Left ventricle myocardium inferior (tissue), 1 donor: ENCODE results near the gene BBC3. TPM values are rescaled to one million over a fixed set of nuclear protein-coding genes. Genes with fewer than 3 reads are reported as not detected.
"Not testable (repeated sequence)": the region's sequence is repeated elsewhere in the genome, so short reads cannot be mapped to it uniquely, and the experiment has no call there.

Source experiments
- DNase-seq: peaks from one replicate; pipeline ENCODE4 v3.0.0-alpha.2; 2020
- H3K27ac ChIP-seq: fragments of 200-600 bp; replicated peaks from 2 replicates; pipeline ENCODE4 v1.8.0; 2021
- H3K27me3 ChIP-seq: fragments of 200-600 bp; 2 replicates; pipeline ENCODE4 v1.8.0; 2021; ENCODE audit warnings: low read depth
- H3K36me3 ChIP-seq: fragments of 200-600 bp; 2 replicates; pipeline ENCODE4 v1.8.0; 2021
- H3K4me1 ChIP-seq: fragments of 200-600 bp; 2 replicates; pipeline ENCODE4 v1.8.0; 2021
- H3K4me3 ChIP-seq: fragments of 200-600 bp; 2 replicates; pipeline ENCODE4 v1.8.0; 2021; ENCODE audit warnings: mild to moderate bottlenecking, moderate library complexity
- H3K9me3 ChIP-seq: fragments of 200-600 bp; replicated peaks from 2 replicates; pipeline ENCODE4 v1.8.0; 2021
- intact Hi-C: fragments of 100-400 bp; cut with micrococcal nuclease; formaldehyde crosslinking; loops from one replicate; pipeline ENCODE4 v1.11.0; 2022
- total RNA-seq: library from RNA; stranded (reverse); fragmentation: NEBNext Ultra II Directional; extraction: Animal tissue kit (Norgen Biotek cat#: 25700); gene quantifications from one replicate; pipeline ENCODE4 v1.2.1, GENCODE V29; 2021
- TF ChIP-seq, protein P1 (sequence below): fragments of 200-600 bp; IDR thresholded peaks from 2 replicates; pipeline ENCODE4 v1.8.0; 2021; ENCODE audit warnings: antibody characterized with exemption, mild to moderate bottlenecking, borderline replicate concordance
- donor health status: DM: no; HTN: yes; CAD: no; lungs with severe emphysema.

The BBC3 gene
- total RNA-seq, 1 donor from 2014 or later = 3.9 TPM

DNA sequence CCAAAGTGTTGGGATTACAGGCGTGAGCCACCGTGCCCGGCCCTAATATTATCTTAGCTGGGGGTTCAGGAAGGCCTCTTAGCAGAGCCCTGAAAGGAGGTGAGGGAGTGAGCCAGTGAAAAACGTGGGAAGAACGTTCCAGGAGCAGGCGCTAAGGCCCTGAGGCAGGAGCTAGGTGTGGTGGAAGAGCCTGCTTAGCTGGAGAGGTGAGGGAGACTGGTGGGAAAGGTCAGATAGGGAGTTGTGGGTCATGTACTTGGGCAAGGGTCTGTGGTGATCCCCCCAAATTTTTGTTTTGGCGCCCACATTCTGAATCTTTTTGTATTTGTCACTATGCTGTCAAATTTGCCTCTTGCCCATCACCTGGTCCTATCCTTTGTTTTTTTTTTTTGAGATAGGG is 38.6 kb upstream of the BBC3 start:
- intact Hi-C loops = no loop called here
- Histone ChIP-seq H3K36me3 (peaks cover 68% of the 10 kb centered on the region), H3K27ac (no peak overlapping the region), H3K4me3 (no peak overlapping the region), H3K4me1 (peaks cover 20% of the 10 kb centered on the region), H3K27me3 (no peaks in the 10 kb centered on the region), H3K9me3 (no peaks in the 10 kb centered on the region)
- TF ChIP-seq, protein P1, sequence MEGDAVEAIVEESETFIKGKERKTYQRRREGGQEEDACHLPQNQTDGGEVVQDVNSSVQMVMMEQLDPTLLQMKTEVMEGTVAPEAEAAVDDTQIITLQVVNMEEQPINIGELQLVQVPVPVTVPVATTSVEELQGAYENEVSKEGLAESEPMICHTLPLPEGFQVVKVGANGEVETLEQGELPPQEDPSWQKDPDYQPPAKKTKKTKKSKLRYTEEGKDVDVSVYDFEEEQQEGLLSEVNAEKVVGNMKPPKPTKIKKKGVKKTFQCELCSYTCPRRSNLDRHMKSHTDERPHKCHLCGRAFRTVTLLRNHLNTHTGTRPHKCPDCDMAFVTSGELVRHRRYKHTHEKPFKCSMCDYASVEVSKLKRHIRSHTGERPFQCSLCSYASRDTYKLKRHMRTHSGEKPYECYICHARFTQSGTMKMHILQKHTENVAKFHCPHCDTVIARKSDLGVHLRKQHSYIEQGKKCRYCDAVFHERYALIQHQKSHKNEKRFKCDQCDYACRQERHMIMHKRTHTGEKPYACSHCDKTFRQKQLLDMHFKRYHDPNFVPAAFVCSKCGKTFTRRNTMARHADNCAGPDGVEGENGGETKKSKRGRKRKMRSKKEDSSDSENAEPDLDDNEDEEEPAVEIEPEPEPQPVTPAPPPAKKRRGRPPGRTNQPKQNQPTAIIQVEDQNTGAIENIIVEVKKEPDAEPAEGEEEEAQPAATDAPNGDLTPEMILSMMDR = no peak
- DNase-seq = no peak

GRCh38 chr19:47268028-47268427 is 37.0 kb upstream of the BBC3 start:
- DNase-seq = no peak
- H3K9me3 ChIP-seq = no peaks in the 10 kb centered on the region
- H3K27me3 ChIP-seq = no peaks in the 10 kb centered on the region
- intact Hi-C loops = no loop called here
- no peak overlapping the region for H3K4me3 ChIP-seq
- H3K4me1 ChIP-seq = peaks cover 10% of the 10 kb centered on the region
- TF ChIP-seq, protein P1 = no peak
- H3K27ac ChIP-seq = no peak overlapping the region
- peaks cover 84% of the 10 kb centered on the region for H3K36me3 ChIP-seq

DNA sequence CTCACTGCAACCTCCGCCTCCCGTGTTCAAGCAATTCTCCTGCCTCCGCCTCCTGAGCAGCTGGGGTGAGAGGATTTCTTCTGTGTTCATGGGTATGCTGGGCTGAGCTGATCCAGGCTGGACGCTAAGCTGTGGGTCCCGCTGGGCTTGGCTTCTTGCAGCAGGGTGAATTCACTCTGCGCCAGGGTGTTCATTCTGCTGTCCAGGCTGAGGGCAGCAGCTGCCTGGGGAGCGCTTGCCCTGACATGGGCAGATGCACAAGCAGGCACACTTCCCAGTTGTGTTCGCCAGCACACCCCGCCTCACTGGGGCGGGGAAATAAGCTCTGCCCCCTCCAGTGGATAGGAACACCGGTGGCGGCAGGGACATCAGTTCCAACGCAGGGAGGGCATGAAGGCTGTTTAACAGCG is 36.4 kb upstream of the BBC3 start:
- H3K27ac ChIP-seq = no peak overlapping the region
- peaks cover 3% of the 10 kb centered on the region for H3K4me1 ChIP-seq
- no peak overlapping the region for H3K4me3 ChIP-seq
- intact Hi-C loops = no loop called here
- TF ChIP-seq, protein P1 = no peak
- H3K36me3 ChIP-seq = peaks cover 90% of the 10 kb centered on the region
- H3K9me3 ChIP-seq = no peaks in the 10 kb centered on the region
- DNase-seq = no peak
- H3K27me3 ChIP-seq = no peaks in the 10 kb centered on the region

GRCh38 chr19:47266401-47266941 is 35.5 kb upstream of the BBC3 start:
- Histone ChIP-seq H3K9me3 (no peaks in the 10 kb centered on the region), H3K27ac (no peak overlapping the region), H3K27me3 (no peaks in the 10 kb centered on the region), H3K36me3 (peaks cover 98% of the 10 kb centered on the region), H3K4me3 (no peak overlapping the region), H3K4me1 (no peaks in the 10 kb centered on the region)
- DNase-seq = no peak
- TF ChIP-seq, protein P1 = no peak
- intact Hi-C loops = no loop called here

DNA sequence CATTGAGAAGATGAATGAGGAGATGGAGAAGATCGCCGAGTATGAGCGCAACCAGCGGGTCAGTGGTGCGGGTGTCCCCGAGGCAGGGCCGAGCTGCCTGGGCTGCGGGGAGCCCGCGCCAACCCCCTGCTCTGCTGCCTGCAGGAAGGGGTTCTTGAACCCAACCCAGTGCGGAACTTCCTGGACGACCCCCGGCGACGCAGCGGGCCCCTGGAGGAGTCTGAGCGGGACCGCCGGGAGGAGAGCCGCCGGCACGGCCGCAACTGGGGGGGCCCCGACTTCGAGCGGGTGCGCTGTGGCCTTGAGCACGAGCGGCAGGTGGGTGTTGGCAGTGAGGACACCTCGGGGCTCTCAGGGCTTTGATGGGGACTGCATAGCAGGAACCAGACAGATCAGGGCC is 33.6 kb upstream of the BBC3 start:
- Histone ChIP-seq H3K27me3 (no peaks in the 10 kb centered on the region), H3K27ac (no peak overlapping the region), H3K4me1 (peaks cover 5% of the 10 kb centered on the region), H3K9me3 (no peaks in the 10 kb centered on the region), H3K4me3 (no peak overlapping the region), H3K36me3 (peaks cover 98% of the 10 kb centered on the region)
- no peak for DNase-seq
- TF ChIP-seq, protein P1 = no peak
- intact Hi-C loops = no loop called here

GRCh38 chr19:47261946-47262793 is 31.2 kb upstream of the BBC3 start:
- H3K9me3 ChIP-seq, intact Hi-C loops: not testable (repeated sequence)

More at GRCh38 chr19:47261946-47262793, 31.2 kb upstream of the BBC3 start:
- Histone ChIP-seq H3K36me3 (peaks cover 87% of the 10 kb centered on the region), H3K4me1 (peaks cover 26% of the 10 kb centered on the region)
- H3K4me3 ChIP-seq, H3K27ac ChIP-seq, DNase-seq, H3K27me3 ChIP-seq: not testable (repeated sequence)
